Measurements from ENCODE around the gene RBM33. TPM values are rescaled to one million over a fixed set of nuclear protein-coding genes. Genes with fewer than 3 reads are reported as not detected.

Gene RBM33
- total and polyA plus RNA-seq, 2 of the 13 experiments (the other 11 are each of a cell fraction or from before 2014, with no cell fraction given): 12.4 to 28.9 TPM

DNA sequence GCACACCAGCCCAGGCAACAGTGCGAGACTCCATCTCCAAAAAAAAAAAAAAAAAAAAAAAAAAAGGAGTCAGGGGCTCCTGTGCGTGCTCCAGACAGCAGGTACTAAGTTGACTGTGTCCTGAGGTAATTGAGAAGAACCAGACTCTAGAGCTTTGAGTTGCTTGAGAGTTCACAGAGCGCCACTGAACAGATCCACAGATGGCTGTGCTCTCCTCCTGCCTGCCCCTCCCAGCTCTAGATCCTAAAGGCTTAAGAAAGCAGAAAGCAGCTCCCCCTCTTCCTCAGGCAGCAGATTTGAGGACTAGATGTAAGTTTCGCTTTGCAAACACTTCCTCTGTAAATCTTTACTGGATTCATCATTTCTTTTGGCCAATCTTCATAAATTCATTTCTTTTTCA, 129.1 kb downstream of the RBM33 start:
- Histone ChIP-seq H3K4me2 (ENCODE audit: low read depth, low read length) (no peak overlapping the region), H3K4me1 (ENCODE audit: insufficient read depth, low read length) (peaks cover 15% of the 10 kb centered on the region), H3K79me2 (ENCODE audit: insufficient read depth, low read length) (no peaks in the 10 kb centered on the region), H4K20me1 (ENCODE audit: insufficient read depth, low read length) (peaks cover 7% of the 10 kb centered on the region; the same call in 1 of the 2 replicates), H3K27ac (ENCODE audit: extremely low read length, insufficient read depth, low read length) (no peak overlapping the region), H3K9me3 (ENCODE audit: low read length) (no peaks in the 10 kb centered on the region), H3K27me3 (ENCODE audit: control insufficient read depth in 1 of 2, insufficient read depth in 2 of 2, low read length in 2 of 2) (no peaks in the 10 kb centered on the region), H3K9ac (ENCODE audit: insufficient read depth, low read depth, low read length) (no peak overlapping the region), H2AFZ (ENCODE audit: low read length) (no peak overlapping the region), H3K36me3 (replicated peaks in 1 of 2; ENCODE audit: control insufficient read depth in 1 of 2, insufficient read depth in 2 of 2, low read length in 2 of 2) (peaks cover 33 to 90% of the 10 kb centered on the region in 2 experiments), H3K4me3 (replicated peaks in 1 of 3; ENCODE audit: insufficient read depth in 1 of 3, low read depth in 2 of 3, low read length in 3 of 3) (no peak overlapping the region)
- in situ Hi-C loops (cut with HindIII; ENCODE audit: extremely low pct_ligation_motif_present, low pct_unique_long_range_greater_than_20kb): loop anchor here (25.0 kb wide), 1 partner anchor 386 kb away; no protein-coding TSS in a partner anchor
- POLR2A ChIA-PET: no interaction called here
- intact Hi-C loops (cut with micrococcal nuclease; ENCODE audit: unreplicated experiment): no loop called here
- BruUV-seq (replicated peaks): no TSS peak
- DNase-seq (ENCODE audit: low spot score) (no peak), ATAC-seq (no peak), FAIRE-seq (no peak)
- CTCF ChIA-PET (ENCODE audit: low intra/inter-chr PET ratio, low total read pairs): no interaction called here
- WGBS (ENCODE audit: low lambda C conversion rate): 99% methylated on average over 4 of the region's 4 CpGs
- TF ChIP-seq FOXP4 (CRISPR knock-in tag; IDR thresholded peaks at IDR 0.05) (no peak), GTF3A (CRISPR knock-in tag; conservative IDR thresholded peaks at IDR 0.05) (no peak), SRF (IDR thresholded peaks at IDR 0.05; ENCODE audit: low read depth, low read length) (no peak), ZNF724P (CRISPR knock-in tag; IDR thresholded peaks at IDR 0.05; ENCODE audit: borderline replicate concordance) (no peak), SETDB1 (CRISPR knock-in tag; IDR thresholded peaks at IDR 0.05; ENCODE audit: borderline replicate concordance) (no peak), ZNF557 (CRISPR knock-in tag; IDR thresholded peaks at IDR 0.05) (no peak), ZNF263 (CRISPR knock-in tag; IDR thresholded peaks at IDR 0.05) (no peak)
- TF ChIP-seq, protein P1, sequence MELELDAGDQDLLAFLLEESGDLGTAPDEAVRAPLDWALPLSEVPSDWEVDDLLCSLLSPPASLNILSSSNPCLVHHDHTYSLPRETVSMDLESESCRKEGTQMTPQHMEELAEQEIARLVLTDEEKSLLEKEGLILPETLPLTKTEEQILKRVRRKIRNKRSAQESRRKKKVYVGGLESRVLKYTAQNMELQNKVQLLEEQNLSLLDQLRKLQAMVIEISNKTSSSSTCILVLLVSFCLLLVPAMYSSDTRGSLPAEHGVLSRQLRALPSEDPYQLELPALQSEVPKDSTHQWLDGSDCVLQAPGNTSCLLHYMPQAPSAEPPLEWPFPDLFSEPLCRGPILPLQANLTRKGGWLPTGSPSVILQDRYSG (CRISPR knock-in tag; IDR thresholded peaks at IDR 0.05): no peak
- TF ChIP-seq, protein P2, sequence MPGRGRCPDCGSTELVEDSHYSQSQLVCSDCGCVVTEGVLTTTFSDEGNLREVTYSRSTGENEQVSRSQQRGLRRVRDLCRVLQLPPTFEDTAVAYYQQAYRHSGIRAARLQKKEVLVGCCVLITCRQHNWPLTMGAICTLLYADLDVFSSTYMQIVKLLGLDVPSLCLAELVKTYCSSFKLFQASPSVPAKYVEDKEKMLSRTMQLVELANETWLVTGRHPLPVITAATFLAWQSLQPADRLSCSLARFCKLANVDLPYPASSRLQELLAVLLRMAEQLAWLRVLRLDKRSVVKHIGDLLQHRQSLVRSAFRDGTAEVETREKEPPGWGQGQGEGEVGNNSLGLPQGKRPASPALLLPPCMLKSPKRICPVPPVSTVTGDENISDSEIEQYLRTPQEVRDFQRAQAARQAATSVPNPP (CRISPR knock-in tag; IDR thresholded peaks at IDR 0.05): no peak
